Activated B cell treated with CpG ODN at 0.5 μM for 24 hours (primary cell): ENCODE data around the gene RNF208. TPM values are rescaled to one million over a fixed set of nuclear protein-coding genes. Genes with fewer than 3 reads are reported as not detected.

ENCODE experiments used
- ATAC-seq: fragments of 200-7000 bp; cut with Tn5 transposase; one replicate; pipeline ENCODE4 v1.10.0; 2021; ENCODE audit warnings: low read depth, mild to moderate bottlenecking, moderate library complexity
- CTCF ChIA-PET: fragments of 350-600 bp; sonication (Branson Sonifier 250); formaldehyde crosslinking; loops from one replicate; lab custom pipeline; 2021; ENCODE audit warnings: antibody characterized with exemption; lab: Charles Lee
- POLR2A ChIA-PET: fragments of 350-600 bp; sonication (Branson Sonifier 250); formaldehyde crosslinking; loops from one replicate; lab custom pipeline; 2021; ENCODE audit warnings: antibody characterized with exemption; lab: Charles Lee
- DNase-seq: peaks from one replicate; pipeline ENCODE4 v3.0.0; 2022
- H3K27ac Mint-ChIP-seq: one replicate; pipeline ENCODE4 v1.8.0; 2020; ENCODE audit warnings: mixed read lengths
- H3K27me3 Mint-ChIP-seq: one replicate; pipeline ENCODE4 v1.8.0; 2021; ENCODE audit warnings: mixed read lengths
- H3K36me3 Mint-ChIP-seq: one replicate; pipeline ENCODE4 v1.8.0; 2021; ENCODE audit warnings: low read depth, mixed read lengths
- H3K4me1 Mint-ChIP-seq: one replicate; pipeline ENCODE4 v1.8.0; 2021; ENCODE audit warnings: mixed read lengths
- H3K4me3 Mint-ChIP-seq: one replicate; pipeline ENCODE4 v1.8.0; 2020; ENCODE audit warnings: mild to moderate bottlenecking, mixed read lengths
- H3K9me3 Mint-ChIP-seq: one replicate; pipeline ENCODE4 v1.8.0; 2020; ENCODE audit warnings: mixed read lengths
- intact Hi-C: fragments of 100-400 bp; cut with micrococcal nuclease; formaldehyde crosslinking; loops from one replicate; pipeline ENCODE4 v1.15.1; 2024
- total RNA-seq: library from RNA; stranded (reverse); gene quantifications from 2 replicates; pipeline ENCODE4 v1.2.3, GENCODE V29; 2022
- TF ChIP-seq, protein P1 (sequence below): fragments of 200-600 bp; IDR thresholded peaks from one replicate; pipeline ENCODE4 v1.8.0; 2022; ENCODE audit warnings: antibody characterized with exemption, mild to moderate bottlenecking

RNF208 gene
- total RNA-seq, 1 donor from 2014 or later = 1.1 TPM

- Mint-ChIP-seq H3K4me3 (peak overlapping the region; percentile 4), H3K36me3 (peaks cover 1% of the 10 kb centered on the region), H3K27me3 (no peaks in the 10 kb centered on the region), H3K4me1 (peaks cover 25% of the 10 kb centered on the region), H3K27ac (no peak overlapping the region), H3K9me3 (no peaks in the 10 kb centered on the region)
- DNase-seq (no peak), ATAC-seq (no peak)
- CTCF ChIA-PET = no interaction called here
- intact Hi-C loops = no loop called here
- TF ChIP-seq, protein P1, sequence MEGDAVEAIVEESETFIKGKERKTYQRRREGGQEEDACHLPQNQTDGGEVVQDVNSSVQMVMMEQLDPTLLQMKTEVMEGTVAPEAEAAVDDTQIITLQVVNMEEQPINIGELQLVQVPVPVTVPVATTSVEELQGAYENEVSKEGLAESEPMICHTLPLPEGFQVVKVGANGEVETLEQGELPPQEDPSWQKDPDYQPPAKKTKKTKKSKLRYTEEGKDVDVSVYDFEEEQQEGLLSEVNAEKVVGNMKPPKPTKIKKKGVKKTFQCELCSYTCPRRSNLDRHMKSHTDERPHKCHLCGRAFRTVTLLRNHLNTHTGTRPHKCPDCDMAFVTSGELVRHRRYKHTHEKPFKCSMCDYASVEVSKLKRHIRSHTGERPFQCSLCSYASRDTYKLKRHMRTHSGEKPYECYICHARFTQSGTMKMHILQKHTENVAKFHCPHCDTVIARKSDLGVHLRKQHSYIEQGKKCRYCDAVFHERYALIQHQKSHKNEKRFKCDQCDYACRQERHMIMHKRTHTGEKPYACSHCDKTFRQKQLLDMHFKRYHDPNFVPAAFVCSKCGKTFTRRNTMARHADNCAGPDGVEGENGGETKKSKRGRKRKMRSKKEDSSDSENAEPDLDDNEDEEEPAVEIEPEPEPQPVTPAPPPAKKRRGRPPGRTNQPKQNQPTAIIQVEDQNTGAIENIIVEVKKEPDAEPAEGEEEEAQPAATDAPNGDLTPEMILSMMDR = no peak
- POLR2A ChIA-PET = interaction anchor here (0.6 to 3.7 kb wide), 4 partner anchors 9 to 73 kb away, joined by 3 to 17 read pairs (median 4); partner anchors contain the start of genes ANAPC2, SSNA1 and TUBB4B
These were observed 23.8 kb downstream of the RNF208 start for GRCh38 chr9:137198051-137198901.

- intact Hi-C loops = no loop called here
- ATAC-seq (no peak), DNase-seq (no peak)
- TF ChIP-seq, protein P1 = no peak
- no peak overlapping the region for H3K27ac Mint-ChIP-seq
- ChIA-PET CTCF (no interaction called here), POLR2A (interaction anchor here (0.6 to 0.8 kb wide), 2 partner anchors 28 to 65 kb away, joined by 4 to 5 read pairs; no protein-coding TSS in a partner anchor)
- H3K4me1 Mint-ChIP-seq = peaks cover 9% of the 10 kb centered on the region
- H3K27me3 Mint-ChIP-seq = no peaks in the 10 kb centered on the region
- H3K4me3 Mint-ChIP-seq = no peak overlapping the region
- no peaks in the 10 kb centered on the region for H3K9me3 Mint-ChIP-seq
- peaks cover 5% of the 10 kb centered on the region for H3K36me3 Mint-ChIP-seq
These were observed 26.4 kb downstream of the RNF208 start for GRCh38 chr9:137195525-137196220.

DNA sequence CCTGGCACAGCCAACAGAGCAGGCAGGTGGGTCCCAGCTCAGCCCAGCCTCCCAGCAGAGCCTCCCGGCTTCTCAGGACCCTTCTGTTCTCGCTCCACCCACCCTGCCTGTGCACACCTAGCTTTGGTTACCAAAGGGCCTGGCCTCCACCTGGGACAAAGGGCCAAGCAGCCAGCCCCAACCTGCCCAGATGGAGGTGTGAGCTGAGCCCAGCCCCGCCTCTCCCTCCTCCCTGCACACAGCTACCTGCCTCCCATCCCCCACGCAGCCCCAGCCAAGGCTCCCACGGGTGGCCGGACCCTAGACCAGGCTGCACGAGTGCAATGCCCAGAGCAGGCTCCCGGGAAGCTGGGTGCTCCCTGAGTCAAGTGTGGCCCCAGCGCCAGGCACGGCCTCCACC lies 27.1 kb downstream of the RNF208 start:
- Mint-ChIP-seq H3K4me1 (peaks cover 12% of the 10 kb centered on the region), H3K4me3 (no peak overlapping the region), H3K27ac (no peak overlapping the region), H3K27me3 (no peaks in the 10 kb centered on the region), H3K36me3 (peaks cover 8% of the 10 kb centered on the region), H3K9me3 (no peaks in the 10 kb centered on the region)
- POLR2A ChIA-PET = interaction anchor here (0.8 kb wide), 1 partner anchor 28 kb away, joined by 5 read pairs; no protein-coding TSS in a partner anchor
- CTCF ChIA-PET = no interaction called here
- TF ChIP-seq, protein P1 = no peak
- DNase-seq = no peak
- intact Hi-C loops = no loop called here
- no peak for ATAC-seq

DNA sequence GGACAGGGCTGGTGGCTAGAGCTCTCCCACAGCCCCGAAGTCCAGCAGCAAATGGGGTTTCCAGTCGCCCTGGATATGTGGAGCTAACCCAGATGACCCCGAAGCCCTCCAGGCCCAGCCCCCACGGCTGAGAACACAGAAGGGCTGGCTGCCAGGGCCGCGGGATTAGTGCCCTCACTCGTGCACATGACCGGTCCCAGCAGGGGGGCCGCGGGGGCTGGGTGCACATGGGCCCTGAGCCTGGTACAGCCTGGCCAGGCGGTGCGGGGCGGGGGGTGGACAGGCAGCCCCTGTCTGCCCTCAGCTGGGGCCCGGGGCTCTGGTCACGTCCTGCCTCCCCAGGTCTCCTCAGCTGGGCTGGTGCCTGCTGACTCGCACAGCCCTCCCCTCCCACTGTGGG lies 27.7 kb downstream of the RNF208 start:
- intact Hi-C loops = no loop called here
- H3K36me3 Mint-ChIP-seq = peaks cover 11% of the 10 kb centered on the region
- TF ChIP-seq, protein P1 = no peak
- H3K4me3 Mint-ChIP-seq = no peak overlapping the region
- H3K9me3 Mint-ChIP-seq = no peaks in the 10 kb centered on the region
- CTCF ChIA-PET = no interaction called here
- no peak overlapping the region for H3K27ac Mint-ChIP-seq
- no peak for ATAC-seq
- peaks cover 14% of the 10 kb centered on the region for H3K4me1 Mint-ChIP-seq
- DNase-seq = no peak
- no peaks in the 10 kb centered on the region for H3K27me3 Mint-ChIP-seq
- POLR2A ChIA-PET = no interaction called here

GRCh38 chr9:137193771-137194170 lies 28.3 kb downstream of the RNF208 start:
- intact Hi-C loops = no loop called here
- Mint-ChIP-seq H3K4me1 (peaks cover 17% of the 10 kb centered on the region), H3K27ac (no peak overlapping the region), H3K27me3 (no peaks in the 10 kb centered on the region), H3K36me3 (peaks cover 16% of the 10 kb centered on the region), H3K4me3 (no peak overlapping the region), H3K9me3 (no peaks in the 10 kb centered on the region)
- POLR2A ChIA-PET = no interaction called here
- CTCF ChIA-PET = no interaction called here
- ATAC-seq = no peak
- no peak for DNase-seq
- TF ChIP-seq, protein P1 = no peak
